DND-41 (cell line): ENCODE data around the gene AMELX.

Experiments used
- ATAC-seq: fragments of 200-7000 bp; cut with Tn5 transposase; 3 replicates; pipeline ENCODE4 v1.9.1; 2021; ENCODE audit warnings: low read depth; ENCODE audit not compliant: insufficient read depth
- DNase-seq: peaks from one replicate; pipeline ENCODE4 v3.0.0-alpha.2; 2020
- H2AFZ ChIP-seq: 2 replicates; pipeline ENCODE4 v1.6.0; 2012; ENCODE audit warnings: low read depth, low read length
- H3K27ac ChIP-seq: 2 replicates; pipeline ENCODE4 v1.5.1; 2012; ENCODE audit warnings: low read length, inconsistent platforms
- H3K27me3 ChIP-seq: fragments of 200-600 bp; sonication (generic); 2 replicates; pipeline ENCODE4 v1.6.0; 2012; ENCODE audit warnings: low read length, mild to moderate bottlenecking, inconsistent platforms; ENCODE audit not compliant: insufficient read depth, poor library complexity
- H3K36me3 ChIP-seq: 2 replicates; pipeline ENCODE4 v1.5.1; 2012; ENCODE audit warnings: low read length, inconsistent platforms; ENCODE audit not compliant: insufficient read depth
- H3K4me1 ChIP-seq: 2 replicates; pipeline ENCODE4 v1.5.1; 2012; ENCODE audit warnings: mild to moderate bottlenecking, low read length; ENCODE audit not compliant: insufficient read depth
- H3K4me2 ChIP-seq: 2 replicates; pipeline ENCODE4 v1.6.0; 2012; ENCODE audit warnings: mild to moderate bottlenecking, moderate library complexity, low read length, inconsistent platforms; ENCODE audit not compliant: insufficient read depth
- H3K4me3 ChIP-seq, 2 experiments: fragments of 200-600 bp in 1 of 2; shearing (Covaris generic) in 1 of 2; 2 replicates each; pipeline ENCODE4 v1.5.1; 2012 to 2016; ENCODE audit warnings: inconsistent platforms in 2 of 2, low read length in 2 of 2, mild to moderate bottlenecking in 2 of 2, low read depth in 1 of 2, moderate library complexity in 1 of 2
- H3K79me2 ChIP-seq: 2 replicates; pipeline ENCODE4 v1.6.0; 2012; ENCODE audit warnings: low read length, inconsistent platforms; ENCODE audit not compliant: insufficient read depth
- H3K9ac ChIP-seq: 2 replicates; pipeline ENCODE4 v1.6.0; 2012; ENCODE audit warnings: low read depth, mild to moderate bottlenecking, inconsistent platforms, low read length, moderate library complexity
- H3K9me3 ChIP-seq: 2 replicates; pipeline ENCODE4 v1.5.1; 2012; ENCODE audit warnings: low read length, moderate library complexity, mild to moderate bottlenecking, inconsistent platforms; ENCODE audit not compliant: insufficient read depth, severe bottlenecking
- H4K20me1 ChIP-seq: 2 replicates; pipeline ENCODE4 v1.6.0; 2012; ENCODE audit warnings: low read length; ENCODE audit not compliant: insufficient read depth
- CTCF ChIP-seq: IDR thresholded peaks from 2 replicates; pipeline ENCODE4 v1.5.1; 2012; ENCODE audit warnings: borderline replicate concordance, low read length, moderate library complexity, mild to moderate bottlenecking; ENCODE audit not compliant: poor library complexity, severe bottlenecking; ENCODE audit errors: extremely low read depth
- EZH2 ChIP-seq: IDR thresholded peaks from 3 replicates; pipeline ENCODE4 v1.6.1; 2012; ENCODE audit warnings: borderline replicate concordance, low read depth, mild to moderate bottlenecking, moderate library complexity, low read length, inconsistent platforms; ENCODE audit not compliant: severe bottlenecking

The AMELX gene

GRCh38 chrX:11282043-11282442 lies 11.2 kb upstream of the AMELX start:
- no peaks in the 10 kb centered on the region for H3K79me2 ChIP-seq
- H3K36me3 ChIP-seq, result no peaks in the 10 kb centered on the region
- no peak overlapping the region for H3K4me3 ChIP-seq
- no peak overlapping the region for H3K27ac ChIP-seq
- no peaks in the 10 kb centered on the region for H3K9me3 ChIP-seq
- DNase-seq, result no peak
- no peaks in the 10 kb centered on the region for H4K20me1 ChIP-seq
- H2AFZ ChIP-seq, result no peak overlapping the region
- TF ChIP-seq CTCF (no peak), EZH2 (no peak)
- no peaks in the 10 kb centered on the region for H3K27me3 ChIP-seq
- ATAC-seq, result no peak
- no peak overlapping the region for H3K4me2 ChIP-seq
- H3K9ac ChIP-seq, result no peak overlapping the region
- no peaks in the 10 kb centered on the region for H3K4me1 ChIP-seq

- no peak overlapping the region for H2AFZ ChIP-seq
Measured at GRCh38 chrX:11285651-11286050, 7.6 kb upstream of the AMELX start.

GRCh38 chrX:11287505-11287904 lies 5.7 kb upstream of the AMELX start:
- ATAC-seq (no peak), DNase-seq (no peak)
- Histone ChIP-seq H3K9ac (no peak overlapping the region), H3K9me3 (no peaks in the 10 kb centered on the region), H4K20me1 (no peaks in the 10 kb centered on the region), H3K27ac (no peak overlapping the region), H2AFZ (no peak overlapping the region), H3K27me3 (no peaks in the 10 kb centered on the region), H3K79me2 (no peaks in the 10 kb centered on the region), H3K36me3 (no peaks in the 10 kb centered on the region), H3K4me2 (no peak overlapping the region), H3K4me1 (no peaks in the 10 kb centered on the region), H3K4me3 (no peak overlapping the region)
- TF ChIP-seq EZH2 (no peak), CTCF (no peak)

More at GRCh38 chrX:11285651-11286050, 7.6 kb upstream of the AMELX start:
- Histone ChIP-seq H3K4me2 (no peak overlapping the region), H3K4me1 (no peaks in the 10 kb centered on the region), H3K27me3 (no peaks in the 10 kb centered on the region), H3K27ac (no peak overlapping the region), H4K20me1 (no peaks in the 10 kb centered on the region), H3K79me2 (no peaks in the 10 kb centered on the region), H3K36me3 (no peaks in the 10 kb centered on the region), H3K9ac (no peak overlapping the region), H3K4me3 (no peak overlapping the region), H3K9me3 (no peaks in the 10 kb centered on the region)
- TF ChIP-seq EZH2 (no peak), CTCF (no peak)
- DNase-seq (no peak), ATAC-seq (no peak)
